Measurements from ENCODE around the gene FAM107B. TPM values are rescaled to one million over a fixed set of nuclear protein-coding genes. Genes with fewer than 3 reads are reported as not detected.

Gene FAM107B
- total and polyA plus RNA-seq, 2 of the 13 experiments (the other 11 are each of a cell fraction or from before 2014, with no cell fraction given): 15.7 to 24.8 TPM

DNA sequence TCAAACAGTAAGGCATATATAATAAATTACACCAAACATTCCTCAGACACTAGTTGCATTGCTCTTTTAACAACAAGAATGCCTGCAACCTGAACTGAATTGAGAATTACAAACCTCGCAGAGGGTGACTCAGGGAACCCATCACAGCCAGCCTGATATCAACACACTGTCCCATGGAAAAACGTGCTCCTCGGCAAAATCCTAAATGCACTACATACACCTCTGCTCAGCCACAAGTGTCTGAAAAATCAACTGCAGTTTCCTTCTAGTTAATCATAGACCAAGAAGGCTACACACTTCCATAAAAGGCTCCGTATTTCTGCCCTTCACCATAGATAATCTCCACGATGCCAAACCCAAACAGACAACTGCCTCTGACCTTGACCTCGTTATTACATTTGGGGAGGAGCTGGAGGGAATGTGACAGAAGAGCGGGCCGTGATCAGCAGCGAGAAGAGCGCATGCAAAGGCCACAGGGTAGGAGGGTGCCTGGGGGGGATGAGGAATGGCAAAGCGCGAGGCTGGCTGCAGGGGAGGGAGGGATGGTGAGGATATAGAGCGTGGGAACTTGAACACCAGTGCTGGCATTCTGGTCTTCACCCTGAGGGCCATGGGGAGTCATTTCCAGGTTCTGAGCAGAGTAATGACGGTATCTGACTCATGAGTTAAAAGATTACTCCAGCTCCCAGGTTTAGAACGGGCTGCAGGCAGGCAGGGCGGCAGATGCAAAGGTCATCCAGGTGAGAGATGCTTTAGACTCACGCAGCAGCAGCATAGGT lies 242.0 kb downstream of the FAM107B start (continued):
- TF ChIP-seq, protein P1, sequence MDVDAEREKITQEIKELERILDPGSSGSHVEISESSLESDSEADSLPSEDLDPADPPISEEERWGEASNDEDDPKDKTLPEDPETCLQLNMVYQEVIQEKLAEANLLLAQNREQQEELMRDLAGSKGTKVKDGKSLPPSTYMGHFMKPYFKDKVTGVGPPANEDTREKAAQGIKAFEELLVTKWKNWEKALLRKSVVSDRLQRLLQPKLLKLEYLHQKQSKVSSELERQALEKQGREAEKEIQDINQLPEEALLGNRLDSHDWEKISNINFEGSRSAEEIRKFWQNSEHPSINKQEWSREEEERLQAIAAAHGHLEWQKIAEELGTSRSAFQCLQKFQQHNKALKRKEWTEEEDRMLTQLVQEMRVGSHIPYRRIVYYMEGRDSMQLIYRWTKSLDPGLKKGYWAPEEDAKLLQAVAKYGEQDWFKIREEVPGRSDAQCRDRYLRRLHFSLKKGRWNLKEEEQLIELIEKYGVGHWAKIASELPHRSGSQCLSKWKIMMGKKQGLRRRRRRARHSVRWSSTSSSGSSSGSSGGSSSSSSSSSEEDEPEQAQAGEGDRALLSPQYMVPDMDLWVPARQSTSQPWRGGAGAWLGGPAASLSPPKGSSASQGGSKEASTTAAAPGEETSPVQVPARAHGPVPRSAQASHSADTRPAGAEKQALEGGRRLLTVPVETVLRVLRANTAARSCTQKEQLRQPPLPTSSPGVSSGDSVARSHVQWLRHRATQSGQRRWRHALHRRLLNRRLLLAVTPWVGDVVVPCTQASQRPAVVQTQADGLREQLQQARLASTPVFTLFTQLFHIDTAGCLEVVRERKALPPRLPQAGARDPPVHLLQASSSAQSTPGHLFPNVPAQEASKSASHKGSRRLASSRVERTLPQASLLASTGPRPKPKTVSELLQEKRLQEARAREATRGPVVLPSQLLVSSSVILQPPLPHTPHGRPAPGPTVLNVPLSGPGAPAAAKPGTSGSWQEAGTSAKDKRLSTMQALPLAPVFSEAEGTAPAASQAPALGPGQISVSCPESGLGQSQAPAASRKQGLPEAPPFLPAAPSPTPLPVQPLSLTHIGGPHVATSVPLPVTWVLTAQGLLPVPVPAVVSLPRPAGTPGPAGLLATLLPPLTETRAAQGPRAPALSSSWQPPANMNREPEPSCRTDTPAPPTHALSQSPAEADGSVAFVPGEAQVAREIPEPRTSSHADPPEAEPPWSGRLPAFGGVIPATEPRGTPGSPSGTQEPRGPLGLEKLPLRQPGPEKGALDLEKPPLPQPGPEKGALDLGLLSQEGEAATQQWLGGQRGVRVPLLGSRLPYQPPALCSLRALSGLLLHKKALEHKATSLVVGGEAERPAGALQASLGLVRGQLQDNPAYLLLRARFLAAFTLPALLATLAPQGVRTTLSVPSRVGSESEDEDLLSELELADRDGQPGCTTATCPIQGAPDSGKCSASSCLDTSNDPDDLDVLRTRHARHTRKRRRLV (CRISPR knock-in tag; IDR thresholded peaks at IDR 0.05): no peak
- no peak for TF ChIP-seq ZNF709 (CRISPR knock-in tag; IDR thresholded peaks at IDR 0.05)
- peak; percentile 74 for TF ChIP-seq HNF4A (CRISPR knock-in tag; IDR thresholded peaks at IDR 0.05)
- TF ChIP-seq KDM2A (CRISPR knock-in tag; IDR thresholded peaks at IDR 0.05; ENCODE audit: borderline replicate concordance, low read depth): peak; percentile 19; the same call in 1 of the 2 replicates
- TF ChIP-seq, protein P2, sequence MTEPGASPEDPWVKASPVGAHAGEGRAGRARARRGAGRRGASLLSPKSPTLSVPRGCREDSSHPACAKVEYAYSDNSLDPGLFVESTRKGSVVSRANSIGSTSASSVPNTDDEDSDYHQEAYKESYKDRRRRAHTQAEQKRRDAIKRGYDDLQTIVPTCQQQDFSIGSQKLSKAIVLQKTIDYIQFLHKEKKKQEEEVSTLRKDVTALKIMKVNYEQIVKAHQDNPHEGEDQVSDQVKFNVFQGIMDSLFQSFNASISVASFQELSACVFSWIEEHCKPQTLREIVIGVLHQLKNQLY (CRISPR knock-in tag; IDR thresholded peaks at IDR 0.05): peak; percentile 63; the same call in 1 of the 2 replicates
- TF ChIP-seq, protein P3, sequence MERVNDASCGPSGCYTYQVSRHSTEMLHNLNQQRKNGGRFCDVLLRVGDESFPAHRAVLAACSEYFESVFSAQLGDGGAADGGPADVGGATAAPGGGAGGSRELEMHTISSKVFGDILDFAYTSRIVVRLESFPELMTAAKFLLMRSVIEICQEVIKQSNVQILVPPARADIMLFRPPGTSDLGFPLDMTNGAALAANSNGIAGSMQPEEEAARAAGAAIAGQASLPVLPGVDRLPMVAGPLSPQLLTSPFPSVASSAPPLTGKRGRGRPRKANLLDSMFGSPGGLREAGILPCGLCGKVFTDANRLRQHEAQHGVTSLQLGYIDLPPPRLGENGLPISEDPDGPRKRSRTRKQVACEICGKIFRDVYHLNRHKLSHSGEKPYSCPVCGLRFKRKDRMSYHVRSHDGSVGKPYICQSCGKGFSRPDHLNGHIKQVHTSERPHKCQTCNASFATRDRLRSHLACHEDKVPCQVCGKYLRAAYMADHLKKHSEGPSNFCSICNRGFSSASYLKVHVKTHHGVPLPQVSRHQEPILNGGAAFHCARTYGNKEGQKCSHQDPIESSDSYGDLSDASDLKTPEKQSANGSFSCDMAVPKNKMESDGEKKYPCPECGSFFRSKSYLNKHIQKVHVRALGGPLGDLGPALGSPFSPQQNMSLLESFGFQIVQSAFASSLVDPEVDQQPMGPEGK (CRISPR knock-in tag; IDR thresholded peaks at IDR 0.05): peak; percentile 80
- no peak for TF ChIP-seq RORA (CRISPR knock-in tag; IDR thresholded peaks at IDR 0.05)
- TF ChIP-seq ZNF350 (CRISPR knock-in tag; IDR thresholded peaks at IDR 0.05; ENCODE audit: borderline replicate concordance, low read depth): peak; percentile 32; the same call in 1 of the 2 replicates
- TF ChIP-seq, protein P4, sequence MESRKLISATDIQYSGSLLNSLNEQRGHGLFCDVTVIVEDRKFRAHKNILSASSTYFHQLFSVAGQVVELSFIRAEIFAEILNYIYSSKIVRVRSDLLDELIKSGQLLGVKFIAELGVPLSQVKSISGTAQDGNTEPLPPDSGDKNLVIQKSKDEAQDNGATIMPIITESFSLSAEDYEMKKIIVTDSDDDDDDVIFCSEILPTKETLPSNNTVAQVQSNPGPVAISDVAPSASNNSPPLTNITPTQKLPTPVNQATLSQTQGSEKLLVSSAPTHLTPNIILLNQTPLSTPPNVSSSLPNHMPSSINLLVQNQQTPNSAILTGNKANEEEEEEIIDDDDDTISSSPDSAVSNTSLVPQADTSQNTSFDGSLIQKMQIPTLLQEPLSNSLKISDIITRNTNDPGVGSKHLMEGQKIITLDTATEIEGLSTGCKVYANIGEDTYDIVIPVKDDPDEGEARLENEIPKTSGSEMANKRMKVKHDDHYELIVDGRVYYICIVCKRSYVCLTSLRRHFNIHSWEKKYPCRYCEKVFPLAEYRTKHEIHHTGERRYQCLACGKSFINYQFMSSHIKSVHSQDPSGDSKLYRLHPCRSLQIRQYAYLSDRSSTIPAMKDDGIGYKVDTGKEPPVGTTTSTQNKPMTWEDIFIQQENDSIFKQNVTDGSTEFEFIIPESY (CRISPR knock-in tag; IDR thresholded peaks at IDR 0.05): peak; percentile 52; the same call in 1 of the 2 replicates
- TF ChIP-seq, protein P5, sequence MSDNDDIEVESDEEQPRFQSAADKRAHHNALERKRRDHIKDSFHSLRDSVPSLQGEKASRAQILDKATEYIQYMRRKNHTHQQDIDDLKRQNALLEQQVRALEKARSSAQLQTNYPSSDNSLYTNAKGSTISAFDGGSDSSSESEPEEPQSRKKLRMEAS (IDR thresholded peaks at IDR 0.05): peak; percentile 71
- TF ChIP-seq ATF7-NPFF (CRISPR knock-in tag; IDR thresholded peaks at IDR 0.05; ENCODE audit: low read depth): peak; percentile 32; the same call in 1 of the 2 replicates
- TF ChIP-seq JUND (CRISPR knock-in tag; IDR thresholded peaks at IDR 0.05): 0 out of 2 replicates have a peak, but pooled peaks have one; percentile 19
- TF ChIP-seq ZNF572 (CRISPR knock-in tag; IDR thresholded peaks at IDR 0.05): no peak
- TF ChIP-seq, protein P6, sequence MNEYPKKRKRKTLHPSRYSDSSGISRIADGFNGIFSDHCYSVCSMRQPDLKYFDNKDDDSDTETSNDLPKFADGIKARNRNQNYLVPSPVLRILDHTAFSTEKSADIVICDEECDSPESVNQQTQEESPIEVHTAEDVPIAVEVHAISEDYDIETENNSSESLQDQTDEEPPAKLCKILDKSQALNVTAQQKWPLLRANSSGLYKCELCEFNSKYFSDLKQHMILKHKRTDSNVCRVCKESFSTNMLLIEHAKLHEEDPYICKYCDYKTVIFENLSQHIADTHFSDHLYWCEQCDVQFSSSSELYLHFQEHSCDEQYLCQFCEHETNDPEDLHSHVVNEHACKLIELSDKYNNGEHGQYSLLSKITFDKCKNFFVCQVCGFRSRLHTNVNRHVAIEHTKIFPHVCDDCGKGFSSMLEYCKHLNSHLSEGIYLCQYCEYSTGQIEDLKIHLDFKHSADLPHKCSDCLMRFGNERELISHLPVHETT (CRISPR knock-in tag; conservative IDR thresholded peaks at IDR 0.05): no peak
